Measurements from ENCODE around the gene DCAF17. TPM values are rescaled to one million over a fixed set of nuclear protein-coding genes. Genes with fewer than 3 reads are reported as not detected.
"Not testable (repeated sequence)": the region's sequence is repeated elsewhere in the genome, so short reads cannot be mapped to it uniquely, and the experiment has no call there.

DCAF17 gene
- total RNA-seq, 4 donors from 2014 or later, result 8.3 to 18.1 (median 13.0) TPM

- peaks cover 0 to 5% (median 4%) of the 10 kb centered on the region in 3 donors for H3K4me1 ChIP-seq
- peak overlapping the region in 3 of 4 donors; percentile 12 to 64 (median 64) for H3K27ac ChIP-seq
- no peaks in the 10 kb centered on the region for H3K27me3 ChIP-seq
- no peaks in the 10 kb centered on the region for H3K36me3 ChIP-seq
- TF ChIP-seq POLR2A (IDR thresholded peaks at IDR 0.05) (no peak), CTCF (IDR thresholded peaks at IDR 0.05) (peak; percentile 77 to 88 (median 82))
- intact Hi-C loops (cut with DNase I), result loop anchor here (5.0 kb wide), 1 partner anchor 444 kb away; no protein-coding TSS in a partner anchor
- peak; percentile 25 for DNase-seq
- WGBS, 2 donors, result 29 to 30% methylated on average over 7 of the region's 7 CpGs
- H3K4me3 ChIP-seq, result no peak overlapping the region
- H3K9me3 ChIP-seq, result no peaks in the 10 kb centered on the region
These were observed 17.8 kb upstream of the DCAF17 start for GRCh38 chr2:171416009-171416926.

GRCh38 chr2:171419333-171419732 lies 14.7 kb upstream of the DCAF17 start:
- Histone ChIP-seq H3K4me3 (no peak overlapping the region), H3K36me3 (peaks cover 0 to 7% (median 0%) of the 10 kb centered on the region in 3 donors), H3K27me3 (no peaks in the 10 kb centered on the region), H3K9me3 (peaks cover 0 to 12% (median 9%) of the 10 kb centered on the region in 3 donors), H3K4me1 (peaks cover 0 to 5% (median 4%) of the 10 kb centered on the region in 3 donors), H3K27ac (no peak overlapping the region)
- TF ChIP-seq CTCF (IDR thresholded peaks at IDR 0.05) (no peak), POLR2A (IDR thresholded peaks at IDR 0.05) (no peak)
- intact Hi-C loops (cut with DNase I), result loop anchor here (5.0 kb wide), 1 partner anchor 447 kb away; no protein-coding TSS in a partner anchor
- DNase-seq, result no peak
- WGBS, 2 donors, result 80 to 90% methylated on average over 2 of the region's 2 CpGs

- Histone ChIP-seq H3K27ac (no peak overlapping the region), H3K4me3 (no peak overlapping the region), H3K4me1 (peaks cover 0 to under 1% (median under 1%) of the 10 kb centered on the region in 3 donors), H3K9me3 (peaks cover 0 to 16% (median 11%) of the 10 kb centered on the region in 3 donors), H3K36me3 (peaks cover 0 to 19% (median 0%) of the 10 kb centered on the region in 3 donors), H3K27me3 (no peaks in the 10 kb centered on the region)
- no peak for DNase-seq
- TF ChIP-seq POLR2A (IDR thresholded peaks at IDR 0.05) (no peak), CTCF (IDR thresholded peaks at IDR 0.05) (no peak)
- intact Hi-C loops (cut with DNase I), result no loop called here
- 75 to 81% methylated on average over 3 of the region's 3 CpGs for WGBS, 2 donors
These were observed 13.1 kb upstream of the DCAF17 start for GRCh38 chr2:171420728-171421563.

- peaks cover 0 to 16% (median 11%) of the 10 kb centered on the region in 3 donors for H3K9me3 ChIP-seq
- WGBS, 2 donors, result 97 to 100% methylated on average over 2 of the region's 2 CpGs
- H3K36me3 ChIP-seq, result peaks cover 0 to 19% (median 0%) of the 10 kb centered on the region in 3 donors
- H3K27me3 ChIP-seq; intact Hi-C loops (cut with DNase I); H3K4me1 ChIP-seq; H3K4me3 ChIP-seq; DNase-seq; H3K27ac ChIP-seq: not testable (repeated sequence)
These were observed 11.1 kb upstream of the DCAF17 start for GRCh38 chr2:171422710-171423495.
